ENCODE data around the gene PLS3.
"Not testable (repeated sequence)": the region's sequence is repeated elsewhere in the genome, so short reads cannot be mapped to it uniquely, and the experiment has no call there.

Gene PLS3, protein sequence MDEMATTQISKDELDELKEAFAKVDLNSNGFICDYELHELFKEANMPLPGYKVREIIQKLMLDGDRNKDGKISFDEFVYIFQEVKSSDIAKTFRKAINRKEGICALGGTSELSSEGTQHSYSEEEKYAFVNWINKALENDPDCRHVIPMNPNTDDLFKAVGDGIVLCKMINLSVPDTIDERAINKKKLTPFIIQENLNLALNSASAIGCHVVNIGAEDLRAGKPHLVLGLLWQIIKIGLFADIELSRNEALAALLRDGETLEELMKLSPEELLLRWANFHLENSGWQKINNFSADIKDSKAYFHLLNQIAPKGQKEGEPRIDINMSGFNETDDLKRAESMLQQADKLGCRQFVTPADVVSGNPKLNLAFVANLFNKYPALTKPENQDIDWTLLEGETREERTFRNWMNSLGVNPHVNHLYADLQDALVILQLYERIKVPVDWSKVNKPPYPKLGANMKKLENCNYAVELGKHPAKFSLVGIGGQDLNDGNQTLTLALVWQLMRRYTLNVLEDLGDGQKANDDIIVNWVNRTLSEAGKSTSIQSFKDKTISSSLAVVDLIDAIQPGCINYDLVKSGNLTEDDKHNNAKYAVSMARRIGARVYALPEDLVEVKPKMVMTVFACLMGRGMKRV

DNA sequence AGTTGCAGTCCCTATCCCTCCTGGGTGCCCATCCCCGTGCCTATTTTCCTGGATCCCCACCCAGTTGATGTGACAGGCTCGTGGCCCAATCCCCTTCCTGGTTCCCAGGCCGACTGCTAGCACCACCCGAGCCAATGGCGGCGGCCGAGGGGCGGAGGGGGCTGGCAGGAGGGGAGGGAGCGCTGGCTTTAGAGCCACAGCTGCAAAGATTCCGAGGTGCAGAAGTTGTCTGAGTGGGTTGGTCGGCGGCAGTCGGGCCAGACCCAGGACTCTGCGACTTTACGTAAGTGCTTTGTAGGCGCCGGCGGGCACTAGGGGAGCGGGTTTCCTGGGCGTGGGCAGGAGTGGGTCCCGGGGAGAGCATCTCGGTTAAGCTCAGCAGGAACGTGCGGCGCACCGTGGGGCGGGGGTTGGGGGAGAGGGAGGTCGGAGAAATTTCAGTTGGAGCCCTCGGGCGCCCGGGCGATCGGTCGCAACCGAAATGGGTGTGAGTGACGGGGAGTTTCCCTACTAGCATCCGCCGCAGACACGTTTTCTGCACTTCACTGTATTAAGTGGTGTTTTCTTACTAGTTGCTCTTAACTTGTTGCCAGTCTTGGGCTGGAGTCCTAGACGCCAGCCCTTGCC is at the start of gene PLS3:
TSS of gene PLS3 (plus strand) at position 197 of the 627 bp plus-strand sequence. CDS start 49,077 bp downstream, outside the sequence.
- Mint-ChIP-seq H3K4me1 (ENCODE audit: low read depth) (peaks cover 8% of the 10 kb centered on the region), H3K9me3 (no peaks in the 10 kb centered on the region), H3K27ac (no peak within 1 kb of the TSS), H3K4me3 (peak within 1 kb of the TSS; percentile 62), H3K36me3 (ENCODE audit: low read depth) (no peaks in the 10 kb centered on the region), H3K27me3 (peaks cover 84% of the 10 kb centered on the region)
- peak; percentile 30 for DNase-seq

DNA sequence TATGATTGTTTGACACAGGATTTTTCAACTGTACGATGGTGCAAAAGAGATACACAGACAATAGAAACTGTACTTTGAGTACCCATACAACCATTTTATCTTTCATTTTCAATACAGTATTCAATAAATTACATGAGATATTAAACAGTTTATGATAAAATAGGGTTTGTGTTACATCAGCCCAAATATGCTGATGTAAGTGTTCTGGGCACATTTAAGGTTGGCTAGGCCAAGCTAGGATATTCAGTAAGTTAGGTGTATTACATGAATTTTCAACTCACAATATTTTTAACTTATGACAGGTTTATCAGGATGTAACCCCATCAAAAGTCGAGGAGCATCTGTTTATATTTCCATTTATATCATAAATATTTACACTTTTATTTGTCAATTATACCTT is 42.9 kb upstream of the PLS3 start:
- Mint-ChIP-seq H3K27me3 (peaks cover 19% of the 10 kb centered on the region), H3K9me3 (no peaks in the 10 kb centered on the region), H3K4me3 (no peak overlapping the region), H3K36me3 (ENCODE audit: low read depth) (no peaks in the 10 kb centered on the region), H3K27ac (no peak overlapping the region), H3K4me1 (ENCODE audit: low read depth) (no peaks in the 10 kb centered on the region)
- no peak for DNase-seq

DNA sequence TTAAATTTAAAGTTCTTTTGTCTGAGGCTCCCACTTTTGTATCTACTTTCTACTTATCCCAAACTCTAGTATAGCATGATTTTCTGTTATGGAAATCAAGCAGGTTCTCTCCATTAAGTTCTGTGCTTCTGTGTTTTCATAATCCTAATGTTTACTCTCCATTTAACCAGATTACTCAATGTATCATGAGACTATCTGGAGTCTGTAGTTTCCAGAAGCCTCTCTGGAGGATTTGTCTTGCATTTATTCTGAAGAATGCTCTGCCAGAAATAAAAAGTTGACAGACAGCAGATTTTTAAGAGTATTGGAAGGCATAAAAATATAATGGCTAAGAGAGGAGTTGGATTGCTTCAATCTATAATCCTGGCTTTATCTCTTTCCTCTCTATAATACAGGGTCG is 39.2 kb upstream of the PLS3 start:
- no peaks in the 10 kb centered on the region for H3K36me3 Mint-ChIP-seq (ENCODE audit: low read depth)
- no peaks in the 10 kb centered on the region for H3K4me1 Mint-ChIP-seq (ENCODE audit: low read depth)
- no peak overlapping the region for H3K4me3 Mint-ChIP-seq
- no peak for DNase-seq
- H3K27ac Mint-ChIP-seq: no peak overlapping the region
- H3K9me3 Mint-ChIP-seq: no peaks in the 10 kb centered on the region
- H3K27me3 Mint-ChIP-seq: peaks cover 23% of the 10 kb centered on the region

DNA sequence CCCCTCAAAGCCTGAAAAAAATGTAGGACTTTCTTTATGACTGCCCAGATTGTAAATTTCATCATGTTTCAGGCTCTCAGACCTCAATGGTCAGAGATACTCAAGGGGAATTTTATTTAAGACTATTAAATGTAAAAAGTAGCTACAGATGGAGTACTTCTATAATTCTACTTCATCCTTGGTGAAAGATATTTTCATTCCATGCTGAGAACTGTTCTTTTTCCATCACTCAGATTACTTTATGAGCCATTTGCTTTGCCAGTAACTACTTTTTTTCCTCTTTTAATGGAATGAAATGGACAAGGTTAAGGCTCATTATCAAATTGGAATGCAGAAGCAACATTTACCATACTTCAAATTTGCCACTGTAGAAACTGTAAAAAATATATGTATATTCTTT is 38.0 kb upstream of the PLS3 start:
- Mint-ChIP-seq H3K27ac (no peak overlapping the region), H3K36me3 (ENCODE audit: low read depth) (no peaks in the 10 kb centered on the region)
- no peak for DNase-seq

DNA sequence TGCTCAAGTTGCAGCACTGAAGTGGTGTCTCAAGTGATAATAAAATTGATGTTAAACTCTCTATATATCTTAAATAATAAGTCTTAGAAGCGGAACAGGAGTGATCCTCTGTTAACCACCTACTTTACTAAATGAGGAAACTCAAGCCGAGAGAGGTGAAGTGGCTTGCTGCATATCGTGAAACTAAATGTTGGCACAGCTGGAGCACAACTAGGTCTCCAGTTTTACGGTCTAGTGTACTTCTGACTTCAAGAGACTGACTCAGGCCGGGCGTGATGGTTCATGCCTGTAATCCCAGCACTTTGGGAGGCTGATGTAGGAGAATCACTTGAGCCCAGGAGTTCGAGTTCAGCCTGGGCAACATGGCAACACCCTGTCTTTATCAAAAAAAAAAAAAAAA is 35.5 kb upstream of the PLS3 start:
- Mint-ChIP-seq H3K36me3 (ENCODE audit: low read depth) (no peaks in the 10 kb centered on the region), H3K27ac (no peak overlapping the region), H3K4me1 (ENCODE audit: low read depth) (no peaks in the 10 kb centered on the region), H3K4me3 (no peak overlapping the region), H3K9me3 (no peaks in the 10 kb centered on the region), H3K27me3 (peaks cover 25% of the 10 kb centered on the region)
- no peak for DNase-seq

More for the DNA sequence above, 38.0 kb upstream of the PLS3 start:
- no peaks in the 10 kb centered on the region for H3K4me1 Mint-ChIP-seq (ENCODE audit: low read depth)
- H3K9me3 Mint-ChIP-seq: no peaks in the 10 kb centered on the region
- no peak overlapping the region for H3K4me3 Mint-ChIP-seq
- H3K27me3 Mint-ChIP-seq: peaks cover 23% of the 10 kb centered on the region

DNA sequence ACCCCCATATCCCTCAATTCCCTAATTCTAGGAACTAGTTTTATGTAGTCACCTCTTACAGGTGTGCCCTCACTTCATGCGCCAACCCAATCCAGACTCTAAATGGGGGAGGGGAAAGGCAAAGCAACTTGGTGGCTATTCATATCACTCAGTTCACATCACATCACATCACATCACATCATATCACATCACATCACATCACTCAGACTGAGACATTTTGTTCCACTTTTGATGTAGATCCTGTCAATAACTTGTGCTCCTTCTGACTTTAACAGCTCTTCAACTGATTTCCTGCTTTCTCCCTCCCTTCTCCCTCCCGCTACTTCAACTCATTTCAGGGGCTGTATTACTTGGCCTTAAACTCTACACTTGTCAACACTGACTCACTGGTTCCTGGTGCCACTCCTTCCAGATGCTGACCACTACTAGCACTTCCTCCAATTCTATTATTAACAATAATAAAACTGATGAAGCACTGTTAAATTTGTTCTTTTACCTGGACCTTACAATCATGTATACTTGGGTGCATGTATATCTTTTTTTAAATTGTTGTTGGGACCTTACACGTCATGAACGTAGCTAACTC is 29.1 kb upstream of the PLS3 start:
- no peaks in the 10 kb centered on the region for H3K9me3 Mint-ChIP-seq
- no peak for DNase-seq
- no peak overlapping the region for H3K27ac Mint-ChIP-seq
- H3K4me3 Mint-ChIP-seq: no peak overlapping the region
- no peaks in the 10 kb centered on the region for H3K4me1 Mint-ChIP-seq (ENCODE audit: low read depth)
- H3K36me3 Mint-ChIP-seq (ENCODE audit: low read depth): no peaks in the 10 kb centered on the region
- peaks cover 40% of the 10 kb centered on the region for H3K27me3 Mint-ChIP-seq

DNA sequence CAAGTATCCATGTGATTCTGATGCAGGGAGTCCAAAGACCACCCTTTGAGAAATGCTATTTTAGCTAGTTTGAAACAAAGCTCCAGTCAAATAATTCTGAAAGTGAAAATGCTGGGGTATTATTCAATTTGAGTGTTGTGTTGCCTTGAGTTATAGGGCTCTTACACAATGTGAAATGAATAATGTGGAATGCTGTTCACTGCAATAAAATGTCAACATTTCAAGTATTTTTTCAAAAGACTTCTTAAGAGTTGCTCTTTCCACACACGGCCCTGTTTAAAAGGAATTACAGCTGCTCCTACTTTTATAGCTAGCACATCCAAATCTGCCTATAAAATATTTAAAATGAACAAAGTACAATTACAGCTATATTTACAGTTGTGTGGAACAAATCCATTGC is 27.5 kb upstream of the PLS3 start:
- Mint-ChIP-seq H3K36me3 (ENCODE audit: low read depth) (no peaks in the 10 kb centered on the region), H3K4me3 (no peak overlapping the region), H3K9me3 (no peaks in the 10 kb centered on the region), H3K27ac (no peak overlapping the region), H3K27me3 (peaks cover 40% of the 10 kb centered on the region), H3K4me1 (ENCODE audit: low read depth) (no peaks in the 10 kb centered on the region)
- no peak for DNase-seq

DNA sequence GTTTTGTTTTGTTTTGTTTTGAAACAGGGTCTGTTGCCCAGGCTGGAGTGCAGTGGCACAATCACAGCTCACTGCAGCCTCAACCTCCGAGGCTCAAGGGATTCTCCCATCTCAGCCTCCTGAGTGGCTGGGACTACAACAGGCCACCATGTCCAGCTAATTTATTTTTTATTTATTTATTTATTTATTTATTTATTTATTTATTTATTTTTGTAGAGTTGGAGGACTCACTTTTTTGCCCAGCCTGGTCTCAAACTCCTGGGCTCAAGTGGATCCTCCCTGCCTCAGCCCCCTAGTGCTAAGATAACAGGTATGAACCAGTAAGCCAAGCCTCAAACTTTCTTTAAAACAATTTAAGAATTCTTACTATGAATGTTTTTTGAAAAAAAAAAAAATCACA is 26.6 kb upstream of the PLS3 start:
- H3K9me3 Mint-ChIP-seq: no peaks in the 10 kb centered on the region
- no peak for DNase-seq
- H3K4me3 Mint-ChIP-seq: no peak overlapping the region
- H3K27ac Mint-ChIP-seq: no peak overlapping the region
- H3K27me3 Mint-ChIP-seq: peaks cover 35% of the 10 kb centered on the region
- H3K4me1 Mint-ChIP-seq (ENCODE audit: low read depth): no peaks in the 10 kb centered on the region
- no peaks in the 10 kb centered on the region for H3K36me3 Mint-ChIP-seq (ENCODE audit: low read depth)

DNA sequence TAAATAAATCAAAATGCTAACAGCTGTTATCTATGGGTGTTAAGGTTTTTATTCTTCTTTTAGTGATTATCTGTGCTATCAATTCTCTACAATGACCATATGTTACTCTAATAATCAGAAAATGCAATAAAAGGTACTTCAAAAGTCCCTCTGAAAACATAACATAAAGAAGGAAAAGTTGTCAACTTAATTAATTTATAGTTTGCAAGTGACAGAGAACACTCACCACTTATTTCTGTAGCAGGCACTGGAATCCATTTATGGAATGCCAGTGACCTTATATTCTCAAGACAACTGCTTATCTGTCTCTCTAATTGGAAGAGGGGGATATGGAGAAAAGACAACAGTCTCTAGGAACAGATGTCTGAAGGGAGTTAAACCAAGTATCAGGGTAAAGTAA is 25.6 kb upstream of the PLS3 start:
- no peak for DNase-seq
- Mint-ChIP-seq H3K27me3 (peaks cover 35% of the 10 kb centered on the region), H3K4me3 (no peak overlapping the region), H3K36me3 (ENCODE audit: low read depth) (no peaks in the 10 kb centered on the region), H3K4me1 (ENCODE audit: low read depth) (no peaks in the 10 kb centered on the region), H3K9me3 (no peaks in the 10 kb centered on the region), H3K27ac (no peak overlapping the region)

DNA sequence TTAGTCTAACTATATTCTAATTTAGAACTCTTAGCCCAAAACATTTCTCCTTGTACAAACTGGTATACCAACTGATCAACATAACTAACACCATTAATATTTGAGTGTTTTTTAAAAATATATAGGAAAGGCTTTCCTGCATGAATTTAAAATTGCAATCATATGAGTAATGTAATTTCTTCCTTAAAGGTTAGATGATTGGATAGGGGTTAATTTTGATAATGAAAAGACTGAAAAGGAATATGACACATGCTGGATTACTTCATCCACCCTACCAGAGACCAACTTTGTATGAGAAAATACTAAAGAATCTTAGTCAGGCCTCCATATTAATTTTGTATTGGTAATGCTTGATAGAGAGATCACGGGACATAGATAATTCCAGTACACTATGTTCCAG is 25.1 kb upstream of the PLS3 start:
- Mint-ChIP-seq H3K9me3 (no peaks in the 10 kb centered on the region), H3K4me3 (no peak overlapping the region), H3K4me1 (ENCODE audit: low read depth) (no peaks in the 10 kb centered on the region), H3K36me3 (ENCODE audit: low read depth) (no peaks in the 10 kb centered on the region), H3K27me3 (peaks cover 31% of the 10 kb centered on the region), H3K27ac (no peak overlapping the region)
- DNase-seq: no peak

DNA sequence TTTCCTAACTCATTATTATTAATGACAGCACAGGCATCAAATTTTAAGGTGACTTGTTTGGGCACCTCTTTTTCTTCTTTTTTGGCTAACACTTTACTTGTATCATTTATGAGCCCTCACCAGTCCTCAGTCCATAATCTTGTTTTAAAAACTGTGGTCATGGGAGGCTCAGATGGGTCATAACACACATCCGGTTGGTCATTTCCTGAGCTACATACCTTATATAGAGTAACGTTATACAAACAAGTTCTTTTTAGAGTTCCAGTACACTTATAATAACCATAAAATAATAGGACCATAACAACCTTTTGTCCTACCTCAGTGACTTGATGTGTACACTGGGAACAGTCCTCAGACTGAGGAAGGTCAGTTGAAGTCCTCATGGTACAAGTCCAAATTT is 21.1 kb upstream of the PLS3 start:
- H3K4me3 Mint-ChIP-seq: no peak overlapping the region
- H3K9me3 Mint-ChIP-seq: no peaks in the 10 kb centered on the region
- no peak for DNase-seq
- no peaks in the 10 kb centered on the region for H3K36me3 Mint-ChIP-seq (ENCODE audit: low read depth)
- no peaks in the 10 kb centered on the region for H3K4me1 Mint-ChIP-seq (ENCODE audit: low read depth)
- H3K27ac Mint-ChIP-seq: no peak overlapping the region
- H3K27me3 Mint-ChIP-seq: peaks cover 20% of the 10 kb centered on the region

DNA sequence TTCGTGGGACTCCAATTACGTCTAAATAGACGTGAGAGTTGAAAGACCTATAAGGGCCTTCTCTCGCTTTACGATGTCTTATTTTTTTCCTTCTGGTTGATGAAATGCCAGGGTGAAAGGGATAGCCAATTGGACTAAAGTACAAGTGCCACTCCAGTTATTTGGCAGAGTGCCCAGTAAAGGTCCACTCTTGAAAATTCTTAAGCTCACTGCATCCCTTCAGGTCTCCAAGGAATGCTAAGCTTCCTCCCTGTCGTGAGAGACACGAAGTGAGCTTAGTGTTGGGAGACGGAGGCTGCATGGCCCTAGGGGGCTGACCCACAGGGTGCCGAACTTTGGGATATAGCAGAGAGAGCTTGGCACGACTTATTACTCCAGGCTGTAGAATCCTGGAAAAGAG is 19.9 kb upstream of the PLS3 start:
- DNase-seq; H3K4me3 Mint-ChIP-seq; H3K27ac Mint-ChIP-seq; H3K9me3 Mint-ChIP-seq; H3K4me1 Mint-ChIP-seq (ENCODE audit: low read depth); H3K36me3 Mint-ChIP-seq (ENCODE audit: low read depth): not testable (repeated sequence)
- peaks cover 27% of the 10 kb centered on the region for H3K27me3 Mint-ChIP-seq

DNA sequence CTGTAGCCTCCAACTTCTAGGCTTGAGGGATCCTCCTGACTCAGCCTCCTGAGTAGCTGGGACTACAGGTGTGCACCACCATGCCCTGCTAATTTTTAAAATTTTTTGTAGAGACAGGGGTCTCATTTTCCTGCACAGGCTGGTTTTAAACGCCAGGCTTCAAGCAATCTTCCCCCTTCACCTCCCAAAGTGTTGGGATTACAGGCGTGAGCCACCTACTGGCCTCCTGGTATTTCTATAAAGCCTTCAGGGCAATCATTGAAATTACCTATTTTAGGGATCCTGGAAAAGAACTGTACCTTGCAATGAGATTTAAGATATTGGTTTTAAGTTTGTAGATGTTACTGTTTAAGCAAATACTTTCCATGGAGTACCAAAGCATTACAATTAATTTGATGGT is 13.5 kb upstream of the PLS3 start:
- no peaks in the 10 kb centered on the region for H3K9me3 Mint-ChIP-seq
- no peak for DNase-seq
- H3K27ac Mint-ChIP-seq: no peak overlapping the region
- no peaks in the 10 kb centered on the region for H3K4me1 Mint-ChIP-seq (ENCODE audit: low read depth)
- no peak overlapping the region for H3K4me3 Mint-ChIP-seq
- peaks cover 31% of the 10 kb centered on the region for H3K27me3 Mint-ChIP-seq
- H3K36me3 Mint-ChIP-seq (ENCODE audit: low read depth): no peaks in the 10 kb centered on the region

DNA sequence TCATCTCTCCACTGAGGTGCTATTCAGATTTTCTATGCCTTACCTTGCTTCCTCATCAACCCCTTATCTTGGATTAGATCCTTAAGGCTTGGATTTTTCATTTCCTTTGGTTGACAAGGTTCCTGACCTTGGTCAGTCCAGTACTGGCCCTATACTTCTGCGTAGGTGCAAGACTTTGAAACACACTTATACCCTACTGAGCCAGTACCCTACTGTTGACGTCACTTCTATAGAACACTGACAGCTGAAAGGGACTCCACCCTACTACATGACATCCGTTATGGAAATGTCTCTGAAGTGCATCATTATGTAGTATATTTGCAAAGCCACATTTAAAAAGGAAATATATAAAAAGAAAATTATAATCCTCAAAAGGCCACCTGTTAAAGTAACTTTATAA is 12.0 kb upstream of the PLS3 start:
- H3K36me3 Mint-ChIP-seq (ENCODE audit: low read depth): no peaks in the 10 kb centered on the region
- H3K9me3 Mint-ChIP-seq: no peaks in the 10 kb centered on the region
- no peak for DNase-seq
- H3K4me3 Mint-ChIP-seq: no peak overlapping the region
- H3K4me1 Mint-ChIP-seq (ENCODE audit: low read depth): no peaks in the 10 kb centered on the region
- no peak overlapping the region for H3K27ac Mint-ChIP-seq
- H3K27me3 Mint-ChIP-seq: peaks cover 38% of the 10 kb centered on the region

DNA sequence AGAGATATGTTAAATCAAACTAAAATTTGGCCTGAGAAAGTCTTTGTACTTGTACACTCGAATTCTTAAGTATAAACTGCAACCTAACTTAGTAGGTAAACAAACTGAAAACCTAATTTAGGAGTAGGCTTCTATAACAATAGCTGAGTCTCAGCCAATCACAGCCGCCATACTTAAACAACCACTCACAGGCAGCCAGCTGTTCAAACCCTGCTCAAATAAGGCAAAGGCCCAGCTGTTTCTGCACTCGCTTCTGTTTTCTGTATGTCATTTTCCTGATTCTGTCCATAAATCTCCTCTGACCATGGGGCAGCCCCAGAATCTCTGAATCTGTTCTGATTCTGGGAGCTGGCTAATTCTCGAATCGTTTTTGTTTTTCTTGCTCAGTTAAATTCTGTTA is 7.8 kb upstream of the PLS3 start:
- Mint-ChIP-seq H3K9me3 (no peaks in the 10 kb centered on the region), H3K4me3 (no peak overlapping the region), H3K4me1 (ENCODE audit: low read depth) (no peaks in the 10 kb centered on the region), H3K27ac (no peak overlapping the region), H3K27me3 (peaks cover 37% of the 10 kb centered on the region), H3K36me3 (ENCODE audit: low read depth) (no peaks in the 10 kb centered on the region)
- no peak for DNase-seq
